Retinal pigment epithelial cell (primary cell): ENCODE measurements around the gene EFNA3.

ENCODE experiments used
- DNase-seq: peaks from one replicate; pipeline ENCODE4 v3.0.0-alpha.2; 2010; ENCODE audit warnings: low read depth
- H3K4me3 ChIP-seq: 2 replicates; pipeline ENCODE4 v1.5.1; 2011; ENCODE audit warnings: mild to moderate bottlenecking, low read length, control low read depth, moderate library complexity
- CTCF ChIP-seq: conservative IDR thresholded peaks from 2 replicates; pipeline ENCODE4 v1.5.1; 2011; ENCODE audit warnings: low read depth, low read length, control low read depth, inconsistent platforms

Gene EFNA3

DNA sequence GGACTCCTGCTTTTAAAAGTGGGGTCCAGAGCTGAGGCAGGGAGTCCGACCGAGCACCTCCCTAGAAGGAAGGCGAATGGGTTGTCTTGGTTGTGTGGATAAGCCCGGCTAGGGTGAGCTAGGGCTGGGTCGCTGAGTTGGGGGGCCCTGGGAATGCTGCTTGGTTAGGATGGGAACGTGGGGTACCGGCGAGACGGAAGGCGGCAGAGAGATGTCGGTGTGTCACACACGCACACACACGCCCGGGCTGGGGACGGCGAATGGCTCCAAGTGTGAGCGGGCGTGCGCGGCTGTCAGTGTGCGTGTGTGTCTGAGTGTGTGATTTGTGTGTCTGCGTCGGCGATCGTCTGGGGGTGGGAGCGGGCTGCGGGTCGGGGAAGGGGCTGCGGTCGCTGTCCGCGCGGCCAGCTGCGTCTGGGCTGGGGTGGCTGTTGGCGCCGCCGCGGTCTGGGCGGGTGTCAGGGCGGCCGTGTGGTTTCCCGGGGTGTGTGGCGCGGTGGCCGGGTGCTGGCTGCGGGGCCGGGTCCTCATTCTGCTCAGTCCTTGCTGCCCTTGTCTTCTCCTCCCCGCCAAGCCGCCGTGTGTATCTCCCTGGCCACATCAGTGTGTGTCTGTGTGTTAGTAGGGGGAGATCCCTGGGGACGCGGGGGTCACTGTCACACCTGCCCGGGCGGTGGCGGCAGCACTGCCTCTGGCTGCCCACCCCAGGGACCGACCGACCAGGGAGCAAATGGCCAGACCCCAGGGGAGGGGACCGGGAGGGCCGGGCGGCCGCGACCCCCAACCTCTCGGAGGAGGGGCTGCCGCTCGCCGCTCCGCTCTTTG, 1.1 kb downstream of the EFNA3 start:
- H3K4me3 ChIP-seq: no peak overlapping the region
- no peak for DNase-seq
- no peak for TF ChIP-seq CTCF

DNA sequence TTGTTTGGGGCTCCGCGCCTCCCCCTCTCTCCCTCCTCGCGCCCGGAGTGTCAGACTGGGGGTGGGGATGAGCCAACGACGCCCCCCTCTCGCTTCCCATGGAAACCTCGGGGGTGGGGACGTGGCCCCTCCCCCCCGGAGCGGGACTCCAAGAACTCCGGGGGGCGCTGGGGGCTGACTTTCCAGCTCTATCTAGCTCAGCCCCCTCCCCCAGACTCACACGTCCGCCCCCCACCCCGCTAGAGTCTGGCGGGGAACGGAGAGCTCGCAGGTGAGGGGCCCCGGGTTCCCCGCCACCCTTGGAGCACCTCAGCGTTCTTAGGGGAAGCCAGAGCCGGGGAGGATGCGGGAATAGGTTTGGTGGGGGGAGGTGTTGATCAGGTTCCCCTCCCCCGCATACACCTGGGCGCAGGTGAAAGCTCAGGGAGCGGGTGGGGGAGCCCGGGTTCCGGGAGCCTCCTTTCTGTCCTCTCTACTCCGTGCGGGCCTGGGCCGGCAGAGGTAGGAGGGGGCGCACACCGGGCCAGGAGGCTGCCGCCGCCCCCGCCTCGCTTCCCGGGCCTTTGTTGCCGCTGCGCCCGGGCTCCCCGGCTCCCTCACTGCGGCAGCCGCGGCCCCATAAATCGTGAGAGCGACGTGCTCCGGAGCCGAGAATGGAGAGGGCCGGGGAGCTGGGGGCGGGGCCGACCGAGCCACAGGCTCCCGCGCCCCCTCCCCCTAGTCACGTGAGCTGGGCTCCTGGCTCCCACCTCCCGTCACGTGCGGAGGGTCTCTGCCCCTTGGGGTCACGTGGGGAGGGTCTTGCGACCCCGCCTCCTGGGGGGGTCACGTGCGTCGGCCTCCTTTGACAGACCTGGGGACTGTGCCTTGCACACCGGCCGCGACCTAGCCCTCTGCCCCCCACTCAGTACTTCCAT, 1.9 kb downstream of the EFNA3 start:
- DNase-seq: no peak
- TF ChIP-seq CTCF: no peak

DNA sequence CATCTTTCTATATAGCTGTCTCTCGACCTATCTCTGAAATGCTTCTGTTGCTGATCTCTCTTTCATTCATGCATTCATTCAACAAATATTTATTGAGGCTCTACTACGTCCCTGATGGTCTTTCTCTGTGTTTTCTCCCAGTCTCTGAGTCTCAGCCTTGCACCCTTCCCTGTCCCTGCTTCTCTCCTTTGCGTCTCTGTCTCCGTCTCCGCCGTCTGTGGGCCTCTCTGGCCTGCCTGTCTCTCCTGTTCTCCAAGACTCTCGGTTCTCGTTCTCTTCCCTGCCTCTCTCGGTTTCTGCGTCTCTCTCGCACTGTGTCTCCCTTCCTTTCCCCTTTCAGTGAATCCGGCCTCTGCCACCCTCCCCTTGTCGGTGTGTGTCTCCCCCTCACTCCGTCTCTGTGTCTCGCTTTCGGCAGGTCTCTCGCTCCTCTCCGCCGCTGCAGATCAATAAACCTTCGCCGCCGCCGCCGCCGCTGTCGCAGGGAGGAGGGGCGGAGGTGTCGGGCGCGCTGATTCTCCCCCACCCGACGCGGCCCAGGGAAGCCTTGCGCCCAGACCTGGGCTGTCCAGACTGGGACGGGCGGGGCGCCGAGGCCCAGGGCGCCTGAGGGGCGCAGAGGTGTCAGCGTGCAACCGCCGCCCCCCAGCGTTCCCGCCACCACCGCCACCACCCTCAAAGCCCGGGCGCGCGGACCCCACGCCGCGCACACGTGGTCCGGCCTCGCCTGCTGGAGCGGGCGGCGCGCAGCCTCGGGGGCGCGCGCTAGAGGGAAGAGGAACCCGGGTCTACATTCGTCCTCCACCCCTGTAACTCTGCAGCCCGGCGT, 3.0 kb downstream of the EFNA3 start:
- no peak for TF ChIP-seq CTCF
- DNase-seq: no peak
- H3K4me3 ChIP-seq: no peak overlapping the region

More for the DNA sequence above, 1.9 kb downstream of the EFNA3 start:
- H3K4me3 ChIP-seq: no peak overlapping the region

DNA sequence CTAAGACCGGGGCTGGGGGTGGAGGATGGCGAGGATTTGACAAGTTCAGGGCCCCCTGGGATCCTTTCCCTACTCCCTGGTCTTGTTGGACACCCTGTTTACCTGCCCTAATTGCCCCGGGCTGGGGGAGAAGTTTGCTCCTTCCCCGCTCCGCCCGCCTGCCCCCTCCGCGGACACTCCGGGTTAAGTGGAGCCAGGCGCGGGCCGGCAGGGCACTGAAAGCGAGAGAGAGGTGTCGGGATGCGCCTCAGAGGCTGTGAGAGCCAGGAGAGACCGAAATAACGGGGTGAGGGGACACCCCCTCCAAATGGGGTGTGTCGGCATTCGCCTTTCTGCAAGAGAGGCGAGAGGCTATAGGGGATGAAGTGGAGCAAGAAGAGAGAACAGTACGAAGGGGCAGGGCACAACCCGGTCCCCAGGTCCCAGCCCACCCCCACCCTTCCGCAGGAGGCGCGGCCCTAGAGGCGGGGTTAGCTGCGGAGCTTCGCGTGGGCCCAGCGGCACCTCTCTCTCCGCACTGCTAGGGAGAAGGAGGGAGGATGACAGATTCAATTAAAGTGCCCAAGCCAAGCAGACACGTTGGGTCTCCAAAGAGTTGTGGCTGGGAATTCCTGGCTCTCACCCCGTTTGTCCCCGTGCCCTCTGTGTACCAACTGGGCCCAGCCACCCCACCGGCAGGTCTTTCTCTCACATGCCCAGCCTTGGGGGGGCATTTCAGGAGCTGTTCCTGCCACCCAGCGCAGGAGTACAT, 3.8 kb downstream of the EFNA3 start:
- TF ChIP-seq CTCF: no peak
- H3K4me3 ChIP-seq: no peak overlapping the region
- no peak for DNase-seq

DNA sequence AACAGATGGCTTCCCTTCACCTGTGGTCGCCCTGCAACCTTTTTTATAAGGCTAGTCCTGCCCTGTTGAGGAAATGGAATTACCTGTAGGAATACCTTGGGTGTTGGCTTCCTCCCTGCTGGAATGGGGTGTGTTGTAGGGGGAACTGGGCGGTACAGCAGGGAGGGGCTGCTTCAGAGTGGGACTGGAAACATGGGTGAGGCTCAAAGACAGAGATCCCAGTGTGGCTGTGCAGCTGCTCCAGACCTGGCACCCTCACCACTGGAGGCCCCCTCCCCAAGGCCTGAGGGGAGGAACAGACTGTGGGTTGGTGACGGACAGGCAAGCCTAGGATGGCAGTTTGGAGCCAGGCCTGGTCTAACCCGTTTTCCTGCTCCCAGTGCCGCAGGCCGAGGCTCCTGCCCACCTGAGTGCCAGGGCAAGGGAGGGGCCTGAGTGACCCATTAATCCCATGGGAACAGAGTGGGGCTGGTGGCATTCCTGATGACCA, 4.5 kb downstream of the EFNA3 start:
- DNase-seq: no peak
- TF ChIP-seq CTCF: no peak

More for the DNA sequence above, 4.5 kb downstream of the EFNA3 start:
- H3K4me3 ChIP-seq: no peak overlapping the region
